ENCODE results near the gene TRIM47. TPM values are rescaled to one million over a fixed set of nuclear protein-coding genes. Genes with fewer than 3 reads are reported as not detected.

TRIM47 gene
- total RNA-seq, 2 donors from 2014 or later, result 4.5 to 9.4 TPM

DNA sequence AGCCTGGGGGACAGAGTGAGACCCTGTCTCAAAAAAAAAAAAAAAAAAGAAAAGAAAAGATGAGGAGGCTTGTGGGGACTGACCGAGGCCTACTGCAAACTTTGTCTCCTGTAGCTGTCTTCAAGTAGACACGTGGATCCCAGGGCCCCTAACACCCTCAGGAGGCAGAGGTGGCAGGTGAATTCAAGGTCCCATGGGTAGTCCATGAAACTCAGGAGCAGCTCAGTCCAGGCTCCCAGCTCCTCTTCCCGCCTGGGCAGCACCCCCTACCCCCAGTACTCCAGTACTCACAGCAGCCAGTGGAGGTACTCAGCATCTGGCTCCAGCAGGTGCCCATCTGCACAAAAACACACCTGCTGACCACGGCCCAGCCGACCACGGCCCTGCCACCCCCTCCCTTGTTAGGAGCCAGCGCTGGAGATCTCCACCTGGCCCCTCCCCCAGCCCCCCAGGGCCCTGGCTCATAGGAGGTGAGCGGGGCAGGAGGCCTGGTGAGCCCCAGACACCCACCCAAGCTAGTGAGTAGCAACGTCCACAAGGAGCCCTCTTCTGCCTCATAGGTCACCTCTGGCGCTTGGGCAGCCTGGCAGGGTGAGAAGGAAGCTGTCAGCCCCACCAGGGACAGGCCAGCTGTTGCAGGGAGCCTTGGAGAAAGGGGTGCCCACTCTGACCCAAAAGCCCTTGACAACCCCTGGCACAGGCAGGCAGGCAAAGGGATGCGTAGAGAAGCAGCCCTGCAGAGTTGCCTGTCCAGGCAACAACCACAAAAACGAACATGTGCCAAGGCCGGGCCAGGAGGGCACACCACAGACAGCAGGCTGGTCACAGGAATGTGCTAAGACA, 22.5 kb upstream of the TRIM47 start:
- no peak for DNase-seq
- no peak for ATAC-seq
- Mint-ChIP-seq H3K27me3 (no peaks in the 10 kb centered on the region), H3K4me3 (no peak overlapping the region), H3K4me1 (peaks cover 8% of the 10 kb centered on the region), H3K27ac (peak overlapping the region; percentile 39), H3K36me3 (ENCODE audit: low read depth) (no peaks in the 10 kb centered on the region)
- H3K9me3 ChIP-seq (ENCODE audit: control insufficient read depth, low read length, poor library complexity, severe bottlenecking), result no peaks in the 10 kb centered on the region

DNA sequence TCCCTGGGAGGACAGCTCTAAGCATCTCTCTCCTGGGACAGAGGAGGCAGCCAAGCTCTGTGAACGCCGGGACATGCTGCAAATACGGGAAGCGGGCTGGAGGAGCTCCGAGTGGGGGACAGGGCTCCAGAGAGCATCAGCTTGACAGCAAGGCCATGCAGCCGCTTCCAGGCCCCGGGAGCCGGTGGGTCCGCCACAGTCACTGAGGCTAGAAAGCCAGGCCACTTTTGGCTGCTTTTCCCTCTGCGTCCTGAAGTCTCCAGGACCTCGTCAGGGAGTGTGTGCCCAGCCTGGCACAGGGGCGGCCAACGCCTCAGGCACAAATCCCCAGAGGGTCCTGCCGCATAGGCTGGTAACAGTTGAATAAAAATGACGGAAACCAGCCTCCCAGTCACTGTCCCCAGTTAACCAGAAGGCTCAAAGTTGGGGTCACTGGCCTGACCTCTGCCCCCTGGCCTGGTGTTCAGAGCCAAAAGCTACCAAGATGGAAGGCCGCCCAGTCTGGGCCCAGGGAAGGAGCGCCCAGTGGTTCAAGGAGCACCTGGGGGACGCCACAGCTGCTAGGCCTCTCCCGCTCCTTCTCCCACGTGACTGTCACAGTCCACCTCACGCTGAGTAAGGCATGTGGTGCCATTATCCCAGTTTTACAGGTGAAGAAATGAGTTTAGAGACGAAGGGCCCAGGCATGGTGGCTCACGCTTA, 21.5 kb upstream of the TRIM47 start:
- H3K27me3 Mint-ChIP-seq, result no peaks in the 10 kb centered on the region
- H3K36me3 Mint-ChIP-seq (ENCODE audit: low read depth), result no peaks in the 10 kb centered on the region
- ATAC-seq (no peak), DNase-seq (no peak)
- H3K9me3 ChIP-seq (ENCODE audit: control insufficient read depth, low read length, poor library complexity, severe bottlenecking), result no peaks in the 10 kb centered on the region
- H3K27ac Mint-ChIP-seq, result peak overlapping the region; percentile 39
- H3K4me1 Mint-ChIP-seq, result peaks cover 18% of the 10 kb centered on the region
- H3K4me3 Mint-ChIP-seq, result no peak overlapping the region

DNA sequence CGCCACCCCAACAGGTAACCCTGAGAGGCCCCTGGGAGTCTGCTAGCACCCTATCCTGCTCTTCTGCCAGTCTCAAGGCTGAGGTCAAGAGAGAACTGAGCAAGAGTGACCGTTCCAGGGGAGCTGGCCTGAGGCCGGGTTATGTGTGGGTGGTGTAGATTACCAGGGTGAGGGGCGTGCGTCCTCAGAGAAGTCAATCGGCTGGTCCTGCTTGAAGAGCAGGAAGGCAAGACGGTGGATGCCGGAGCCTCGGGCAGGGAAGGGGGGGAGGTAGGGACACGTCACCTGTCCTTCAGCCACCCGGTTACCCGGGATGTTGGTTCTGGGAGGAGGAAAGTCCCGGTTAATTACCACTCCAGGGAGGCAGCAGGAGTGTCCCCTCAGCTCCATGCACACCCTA, 21.0 kb upstream of the TRIM47 start:
- Mint-ChIP-seq H3K36me3 (ENCODE audit: low read depth) (no peaks in the 10 kb centered on the region), H3K27me3 (no peaks in the 10 kb centered on the region), H3K27ac (peak overlapping the region; percentile 11), H3K4me3 (no peak overlapping the region), H3K4me1 (peaks cover 17% of the 10 kb centered on the region)
- ATAC-seq (no peak), DNase-seq (no peak)
- H3K9me3 ChIP-seq (ENCODE audit: control insufficient read depth, low read length, poor library complexity, severe bottlenecking), result no peaks in the 10 kb centered on the region

DNA sequence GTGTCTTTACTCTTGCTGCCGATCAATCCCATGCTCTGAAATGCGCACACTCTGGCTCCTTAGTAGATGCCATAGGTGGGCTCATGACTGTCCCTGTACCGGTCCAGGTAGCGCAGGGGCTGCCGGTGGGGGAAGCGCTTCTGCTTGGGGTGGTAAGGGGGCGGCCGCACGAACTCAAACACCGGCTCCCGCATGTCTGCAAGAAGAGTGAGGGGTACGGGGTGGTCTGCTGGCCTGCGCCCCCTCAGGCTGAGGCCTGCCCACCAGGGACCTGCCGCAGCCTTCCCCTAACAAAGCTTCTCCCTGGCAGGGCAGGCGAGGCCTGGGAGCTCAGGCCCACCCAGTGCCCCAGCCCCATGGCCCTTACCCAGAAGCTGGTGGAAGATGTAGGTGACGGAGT, 20.4 kb upstream of the TRIM47 start:
- H3K27me3 Mint-ChIP-seq, result no peaks in the 10 kb centered on the region
- peak overlapping the region; percentile 11 for H3K27ac Mint-ChIP-seq
- no peaks in the 10 kb centered on the region for H3K36me3 Mint-ChIP-seq (ENCODE audit: low read depth)
- H3K4me1 Mint-ChIP-seq, result peaks cover 20% of the 10 kb centered on the region
- no peak for DNase-seq
- ATAC-seq, result no peak
- peak overlapping the region; percentile 15 for H3K4me3 Mint-ChIP-seq
- no peaks in the 10 kb centered on the region for H3K9me3 ChIP-seq (ENCODE audit: control insufficient read depth, low read length, poor library complexity, severe bottlenecking)

DNA sequence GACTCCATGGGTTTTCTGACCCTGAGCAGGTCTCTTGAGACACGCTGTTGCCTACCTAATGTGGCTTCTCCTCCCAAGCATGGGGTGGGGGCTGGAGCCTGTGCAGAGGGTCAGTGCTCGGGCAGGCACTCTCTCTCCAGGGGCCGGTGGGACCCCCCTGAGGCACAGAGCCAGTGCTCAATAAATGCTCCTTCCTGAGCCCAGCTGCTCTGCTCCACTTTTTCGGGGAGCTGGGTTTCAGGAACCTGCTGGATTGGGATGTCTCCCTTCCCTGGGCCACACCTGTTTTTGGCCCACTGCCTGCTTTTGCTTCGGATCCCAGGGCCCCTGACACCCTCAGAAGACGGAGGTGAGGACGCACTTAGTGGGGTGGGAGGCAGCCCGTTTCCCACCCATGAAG, 19.7 kb upstream of the TRIM47 start:
- Mint-ChIP-seq H3K4me1 (peaks cover 21% of the 10 kb centered on the region), H3K36me3 (ENCODE audit: low read depth) (no peaks in the 10 kb centered on the region)
- H3K9me3 ChIP-seq (ENCODE audit: control insufficient read depth, low read length, poor library complexity, severe bottlenecking), result no peaks in the 10 kb centered on the region

DNA sequence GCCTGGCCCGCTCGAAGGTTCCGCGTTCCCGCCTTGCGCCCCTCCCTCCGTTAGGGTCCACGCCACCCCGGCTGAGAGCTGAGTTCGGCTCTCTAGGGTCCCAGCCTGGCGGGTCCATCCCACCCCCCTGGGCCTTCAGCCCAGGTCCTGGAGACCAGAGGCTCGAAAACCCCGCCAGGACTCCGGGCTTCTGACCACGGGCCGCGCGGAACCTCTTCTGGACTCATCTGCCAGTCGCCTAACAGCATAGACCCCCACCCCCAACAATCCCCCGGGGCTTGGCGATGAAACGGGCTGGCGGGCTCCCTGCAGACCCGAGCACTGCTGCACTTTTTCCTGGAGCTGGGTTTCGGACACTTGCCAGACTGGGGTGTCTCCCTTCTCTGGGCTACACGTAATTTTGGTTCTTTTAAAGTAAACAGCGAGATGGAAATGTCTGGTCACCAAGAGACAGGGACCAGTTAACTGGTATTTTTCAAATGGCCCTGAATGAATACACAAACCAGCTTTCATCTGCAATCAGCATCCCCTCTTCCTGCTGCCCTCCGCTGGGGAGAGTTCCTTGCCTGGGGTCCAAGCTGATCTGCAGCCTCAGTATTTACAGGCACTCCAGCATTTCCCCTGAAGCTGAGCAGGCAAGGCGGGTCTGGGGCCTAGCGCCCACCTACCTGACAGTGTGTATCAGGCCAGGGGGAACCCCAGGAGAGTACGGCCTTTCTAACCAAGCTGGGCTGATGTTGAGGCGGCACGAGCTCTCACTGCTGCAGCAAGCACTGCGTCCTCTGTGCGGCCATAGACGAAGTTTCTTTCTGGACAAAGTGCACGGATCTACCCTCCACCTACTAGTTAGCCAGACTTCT, 19.0 kb upstream of the TRIM47 start:
- no peak for DNase-seq
- no peaks in the 10 kb centered on the region for H3K9me3 ChIP-seq (ENCODE audit: control insufficient read depth, low read length, poor library complexity, severe bottlenecking)
- Mint-ChIP-seq H3K27ac (peak overlapping the region; percentile 59), H3K27me3 (no peaks in the 10 kb centered on the region), H3K36me3 (ENCODE audit: low read depth) (no peaks in the 10 kb centered on the region), H3K4me3 (peak overlapping the region; percentile 75), H3K4me1 (peaks cover 21% of the 10 kb centered on the region)
- no peak for ATAC-seq

More for the DNA sequence above, 19.7 kb upstream of the TRIM47 start:
- DNase-seq (no peak), ATAC-seq (no peak)
- Mint-ChIP-seq H3K4me3 (peak overlapping the region; percentile 75), H3K27ac (peak overlapping the region; percentile 59), H3K27me3 (no peaks in the 10 kb centered on the region)

DNA sequence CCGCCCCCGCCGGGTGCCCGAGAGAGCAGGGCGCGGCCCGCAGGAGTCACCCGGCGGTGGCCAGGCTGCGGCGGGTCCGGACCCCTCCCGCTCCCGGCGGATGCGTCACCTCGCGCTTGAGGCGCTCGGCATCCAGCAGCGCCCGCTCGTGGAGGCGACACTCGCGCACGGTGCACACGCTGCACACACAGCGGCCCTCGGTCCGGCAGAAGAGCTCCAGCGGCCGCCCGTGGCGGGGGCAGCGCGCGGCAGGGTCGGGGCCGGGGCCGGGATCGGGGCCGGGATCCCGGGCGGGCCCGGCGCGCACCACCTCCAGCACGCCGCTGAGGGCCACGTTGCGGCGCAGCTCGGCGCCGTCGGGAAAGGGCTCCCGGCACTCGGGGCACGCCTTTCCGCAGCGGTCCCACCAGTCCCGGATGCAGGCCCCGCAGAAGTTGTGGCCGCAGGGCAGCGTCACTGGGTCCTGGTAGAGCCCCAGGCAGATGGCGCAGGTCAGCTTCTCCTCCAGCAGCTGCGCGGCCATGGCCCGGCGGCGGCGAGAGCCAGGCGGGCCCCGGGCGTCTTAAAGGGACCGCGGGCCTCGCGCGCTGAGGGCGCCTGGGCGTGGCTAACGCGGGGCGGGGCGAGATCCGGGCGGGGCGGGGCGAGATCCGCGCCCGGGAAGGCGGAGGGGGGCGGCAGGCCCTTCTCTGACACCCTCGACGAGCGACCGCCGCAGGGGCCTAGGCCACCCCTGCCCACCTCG, 18.2 kb upstream of the TRIM47 start, which contains the start of gene TRIM65:
TRIM65 (minus strand) TSS at position 537 of the 745 bp plus-strand sequence; CDS start at position 523, 14 bp downstream.
- Mint-ChIP-seq H3K4me1 (peaks cover 21% of the 10 kb centered on the region), H3K4me3 (peak within 1 kb of the TSS; percentile 89), H3K36me3 (ENCODE audit: low read depth) (no peaks in the 10 kb centered on the region), H3K27me3 (no peaks in the 10 kb centered on the region), H3K27ac (peak within 1 kb of the TSS; percentile 88)
- H3K9me3 ChIP-seq (ENCODE audit: control insufficient read depth, low read length, poor library complexity, severe bottlenecking), result no peaks in the 10 kb centered on the region
- DNase-seq (peak; percentile 62 to 72 (median 70)), ATAC-seq (peak; percentile 87)

DNA sequence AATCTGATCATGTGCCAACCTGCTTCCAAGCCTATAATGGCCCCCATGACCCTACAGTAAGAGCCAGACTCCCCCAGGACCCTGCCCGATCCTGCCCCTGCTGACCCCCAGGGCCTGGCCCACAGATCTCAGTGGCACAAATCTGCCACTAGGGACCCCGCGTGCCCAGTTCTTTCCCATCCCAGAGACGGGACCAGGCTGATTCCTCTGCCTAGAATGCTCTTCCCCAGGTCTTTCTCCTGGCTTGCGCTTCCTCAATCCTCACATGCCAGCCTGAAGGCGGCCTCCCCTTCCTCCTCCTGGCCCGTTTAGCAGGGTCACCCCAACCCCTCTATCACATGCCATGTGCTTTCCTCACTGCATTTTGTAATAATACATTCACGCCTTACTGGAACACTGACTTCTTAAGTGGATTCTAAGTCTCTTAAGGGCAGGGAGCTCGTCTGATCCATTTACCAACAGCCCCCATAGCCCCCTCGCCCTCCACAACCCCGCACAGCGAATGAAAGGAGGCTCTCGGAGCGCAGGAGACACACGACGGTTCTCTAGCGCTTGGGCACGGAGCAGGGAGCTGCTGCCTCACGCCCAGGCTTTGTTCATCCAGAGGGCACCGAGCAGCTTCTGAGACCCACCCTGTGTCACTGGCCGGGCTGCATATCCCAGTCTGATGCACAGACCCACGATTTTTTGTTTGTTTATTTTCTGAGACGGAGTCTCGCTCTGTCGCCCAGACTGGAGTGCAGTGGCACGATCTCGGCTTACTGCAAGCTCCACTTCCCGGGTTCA, 17.2 kb upstream of the TRIM47 start:
- Mint-ChIP-seq H3K27ac (peak overlapping the region; percentile 88), H3K4me1 (peaks cover 21% of the 10 kb centered on the region)

DNA sequence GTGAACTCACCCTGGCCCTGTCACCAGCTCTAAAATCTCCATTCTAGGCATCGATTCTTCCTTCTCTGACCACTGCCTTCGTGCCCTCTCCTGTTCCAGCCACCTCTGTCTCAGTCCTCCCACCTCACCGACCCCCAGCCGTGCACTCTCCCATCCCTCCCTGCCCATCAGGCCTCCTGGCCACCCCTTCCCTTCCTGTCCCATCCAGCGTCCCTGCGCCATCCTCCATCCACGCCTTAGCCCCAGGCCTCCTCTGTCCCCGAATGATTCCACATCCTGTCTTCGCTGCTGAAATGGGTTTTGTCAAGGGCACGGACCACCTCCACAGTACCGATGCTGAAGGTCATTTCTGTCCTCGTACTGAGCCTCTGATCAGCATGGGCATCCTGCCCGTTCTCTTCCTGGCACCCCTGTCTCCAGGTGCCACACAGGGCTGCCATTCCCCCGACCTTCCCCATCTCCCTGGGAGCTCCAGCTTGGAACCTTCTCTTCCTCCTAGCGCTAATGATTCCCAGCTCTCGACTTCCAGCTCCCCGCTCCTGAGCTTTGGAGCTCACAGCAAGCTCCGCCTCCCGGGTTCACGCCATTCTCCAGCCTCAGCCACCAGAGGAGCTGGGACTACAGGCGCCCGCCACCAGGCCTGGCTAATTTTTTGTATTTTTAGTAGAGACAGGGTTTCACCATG, 15.8 kb upstream of the TRIM47 start:
- H3K27me3 Mint-ChIP-seq, result no peaks in the 10 kb centered on the region
- DNase-seq, result no peak
- no peaks in the 10 kb centered on the region for H3K9me3 ChIP-seq (ENCODE audit: control insufficient read depth, low read length, poor library complexity, severe bottlenecking)
- ATAC-seq, result no peak
- H3K27ac Mint-ChIP-seq, result peak overlapping the region; percentile 76
- peak overlapping the region; percentile 7 for H3K4me3 Mint-ChIP-seq
- H3K36me3 Mint-ChIP-seq (ENCODE audit: low read depth), result no peaks in the 10 kb centered on the region
- peaks cover 21% of the 10 kb centered on the region for H3K4me1 Mint-ChIP-seq

More for the DNA sequence above, 17.2 kb upstream of the TRIM47 start:
- no peak for DNase-seq
- peak; percentile 5 for ATAC-seq
- Mint-ChIP-seq H3K36me3 (ENCODE audit: low read depth) (no peaks in the 10 kb centered on the region), H3K4me3 (peak overlapping the region; percentile 89), H3K27me3 (no peaks in the 10 kb centered on the region)
- no peaks in the 10 kb centered on the region for H3K9me3 ChIP-seq (ENCODE audit: control insufficient read depth, low read length, poor library complexity, severe bottlenecking)

DNA sequence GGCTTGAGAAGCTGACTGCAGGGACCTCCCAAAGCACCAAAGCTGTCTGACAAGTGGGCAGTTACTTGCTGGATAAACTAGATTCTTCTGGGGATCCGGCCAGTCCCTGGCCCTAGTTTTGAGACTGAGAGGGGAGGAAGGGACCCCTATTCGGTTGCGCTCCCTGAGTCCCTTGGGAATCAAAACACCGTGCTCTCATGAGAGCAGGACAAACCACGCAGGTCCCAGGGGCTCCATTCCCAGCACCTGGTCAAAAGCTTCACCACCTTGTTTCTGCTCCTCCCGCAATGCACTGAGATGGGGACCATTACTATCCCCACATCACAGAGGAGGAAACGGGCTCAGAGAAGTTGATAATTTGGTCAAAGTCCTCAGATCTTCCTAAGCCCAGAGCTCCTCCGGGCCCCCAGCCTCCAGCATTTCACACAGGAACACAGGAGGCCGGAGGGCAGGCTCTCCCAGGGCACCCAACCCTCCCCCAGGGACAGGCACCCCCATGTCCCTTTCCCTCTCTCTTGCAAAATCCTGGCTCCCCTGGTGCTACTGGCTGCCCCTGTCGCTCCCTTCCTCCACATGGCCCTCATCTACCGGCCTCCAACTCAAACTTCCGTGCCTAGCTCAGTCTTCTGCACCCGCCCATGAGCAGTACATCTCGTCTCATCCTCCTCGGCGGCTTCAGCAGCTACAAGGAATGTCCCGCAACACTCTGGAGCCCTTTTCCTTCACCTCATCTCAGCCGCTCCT, 15.1 kb upstream of the TRIM47 start:
- no peak overlapping the region for H3K4me3 Mint-ChIP-seq
- no peaks in the 10 kb centered on the region for H3K36me3 Mint-ChIP-seq (ENCODE audit: low read depth)

More for the DNA sequence above, 15.1 kb upstream of the TRIM47 start:
- no peaks in the 10 kb centered on the region for H3K9me3 ChIP-seq (ENCODE audit: control insufficient read depth, low read length, poor library complexity, severe bottlenecking)
- DNase-seq (no peak), ATAC-seq (no peak)
- Mint-ChIP-seq H3K27me3 (no peaks in the 10 kb centered on the region), H3K27ac (peak overlapping the region; percentile 76), H3K4me1 (peaks cover 21% of the 10 kb centered on the region)
